Psoas muscle (tissue), 8 donors: Measurements from ENCODE around the gene RNF187. TPM values are rescaled to one million over a fixed set of nuclear protein-coding genes. Genes with fewer than 3 reads are reported as not detected.

Source experiments
- ATAC-seq, 4 donors: fragments of 200-7000 bp; cut with Tn5 transposase; one replicate each; pipeline ENCODE4 v1.9.1; 2020; ENCODE audit warnings: moderate library complexity in 3 of 4, mild to moderate bottlenecking in 2 of 4
- DNase-seq, 2 donors: peaks; one replicate each; pipeline ENCODE4 v3.0.0-alpha.2; 2020
- H3K27ac ChIP-seq: fragments of 200-600 bp; one replicate; pipeline ENCODE4 v1.8.0; 2022
- H3K27me3 ChIP-seq, 3 donors: fragments of 200-600 bp in 1 of 3; one replicate each; pipeline versions ENCODE4 v1.6.1 to v1.8.0; 2013 to 2022; ENCODE audit warnings: low read length in 2 of 3, mild to moderate bottlenecking in 2 of 3, moderate library complexity in 1 of 3; ENCODE audit not compliant: insufficient read depth in 3 of 3
- H3K36me3 ChIP-seq, 2 donors: fragments of 200-600 bp in 1 of 2; one replicate each; pipeline versions ENCODE4 v1.6.1 to v1.8.0; 2013 to 2022; ENCODE audit warnings: low read depth in 1 of 2, mild to moderate bottlenecking in 1 of 2, moderate library complexity in 1 of 2; ENCODE audit not compliant: insufficient read depth in 1 of 2
- H3K4me1 ChIP-seq: fragments of 200-600 bp; one replicate; pipeline ENCODE4 v1.8.0; 2022
- H3K4me3 ChIP-seq: fragments of 200-600 bp; one replicate; pipeline ENCODE4 v1.8.0; 2022; ENCODE audit warnings: mild to moderate bottlenecking
- H3K9me3 ChIP-seq: fragments of 200-600 bp; one replicate; pipeline ENCODE4 v1.8.0; 2022
- WGBS, 3 donors: extraction: QIAGEN DNeasy Blood & Tissue Kit; methylation state at CpG; one replicate each; pipeline versions ENCODE4 v1.1.6 to v1.1.7; 2013; 5-methylcytosine and 5-hydroxymethylcytosine counted together
- intact Hi-C, 2 donors: fragments of 100-400 bp; cut with DNase I; formaldehyde crosslinking; loops; one replicate each; pipeline versions ENCODE4 v1.11.0 to v1.14.2; 2022
- polyA plus RNA-seq, 3 donors: library from polyadenylated mRNA; stranded (reverse); fragments of 200-250 nt; gene quantifications; one replicate each; pipeline ENCODE4 v1.2.3, GENCODE V29; 2013
- total RNA-seq, 4 donors: library from RNA; stranded (reverse); fragmentation: NEBNext Ultra II Directional in 2 of 4; extraction: Animal tissue kit (Norgen Biotek cat#: 25700) in 2 of 4; gene quantifications; one replicate each; pipeline versions ENCODE4 v1.2.1 to v1.2.4, GENCODE V29; 2021 to 2023
- TF ChIP-seq, protein P1 (sequence below): fragments of 200-600 bp; IDR thresholded peaks from one replicate; pipeline ENCODE4 v1.8.0; 2022; ENCODE audit warnings: antibody characterized with exemption
- donor health status: healthy with polysubstance abuse.
- donor health status: DM: no; HTN: no; CAD: no; lungs with moderate emphysema.
- donor health status: Bipolar disorder and iron deficiency.
- donor health status: healthy.
- donor health status: DM: yes; HTN: yes; CAD: no.
- donor health status: DM: no; HTN: no; CAD: no.
- donor health status: DM: no; HTN: no; CAD: no.
- donor health status: DM: yes; HTN: yes; CAD: no.

RNF187 gene
- total and polyA plus RNA-seq, 7 donors = 34.8 to 167 (median 85.2) TPM

DNA sequence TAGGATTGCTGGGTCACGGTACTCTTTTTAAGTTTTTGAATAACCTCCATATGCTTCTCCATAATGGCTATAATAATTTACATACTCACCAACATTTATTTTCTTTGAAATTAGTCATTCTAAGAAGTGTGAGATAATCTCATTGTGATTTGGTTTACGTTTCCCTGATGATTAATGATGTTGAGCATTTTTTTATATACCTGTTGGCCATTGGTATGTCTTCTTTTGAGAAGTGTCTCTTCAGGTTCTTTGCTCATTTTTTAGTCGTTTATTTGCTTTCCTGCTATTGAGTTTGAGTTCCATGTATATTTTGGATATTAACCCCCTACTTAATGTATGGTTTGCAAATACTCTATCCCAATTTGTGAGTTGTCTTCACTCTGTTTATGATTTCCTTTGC, 9.3 kb downstream of the RNF187 start:
- WGBS, 3 donors = 85 to 93% (median 88%) methylated on average over 3 of the region's 3 CpGs
- TF ChIP-seq, protein P1, sequence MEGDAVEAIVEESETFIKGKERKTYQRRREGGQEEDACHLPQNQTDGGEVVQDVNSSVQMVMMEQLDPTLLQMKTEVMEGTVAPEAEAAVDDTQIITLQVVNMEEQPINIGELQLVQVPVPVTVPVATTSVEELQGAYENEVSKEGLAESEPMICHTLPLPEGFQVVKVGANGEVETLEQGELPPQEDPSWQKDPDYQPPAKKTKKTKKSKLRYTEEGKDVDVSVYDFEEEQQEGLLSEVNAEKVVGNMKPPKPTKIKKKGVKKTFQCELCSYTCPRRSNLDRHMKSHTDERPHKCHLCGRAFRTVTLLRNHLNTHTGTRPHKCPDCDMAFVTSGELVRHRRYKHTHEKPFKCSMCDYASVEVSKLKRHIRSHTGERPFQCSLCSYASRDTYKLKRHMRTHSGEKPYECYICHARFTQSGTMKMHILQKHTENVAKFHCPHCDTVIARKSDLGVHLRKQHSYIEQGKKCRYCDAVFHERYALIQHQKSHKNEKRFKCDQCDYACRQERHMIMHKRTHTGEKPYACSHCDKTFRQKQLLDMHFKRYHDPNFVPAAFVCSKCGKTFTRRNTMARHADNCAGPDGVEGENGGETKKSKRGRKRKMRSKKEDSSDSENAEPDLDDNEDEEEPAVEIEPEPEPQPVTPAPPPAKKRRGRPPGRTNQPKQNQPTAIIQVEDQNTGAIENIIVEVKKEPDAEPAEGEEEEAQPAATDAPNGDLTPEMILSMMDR = no peak
- no peaks in the 10 kb centered on the region for H3K27me3 ChIP-seq
- DNase-seq (no peak), ATAC-seq (no peak)
- H3K36me3 ChIP-seq = peaks cover 0 to 38% of the 10 kb centered on the region in 2 donors
- H3K27ac ChIP-seq = no peak overlapping the region
- peaks cover 7% of the 10 kb centered on the region for H3K4me1 ChIP-seq
- H3K9me3 ChIP-seq = no peaks in the 10 kb centered on the region
- H3K4me3 ChIP-seq = no peak overlapping the region
- intact Hi-C loops = loop anchor here in 1 of 2 donors (10.0 kb wide), 1 partner anchor 362 kb away; no protein-coding TSS in a partner anchor

DNA sequence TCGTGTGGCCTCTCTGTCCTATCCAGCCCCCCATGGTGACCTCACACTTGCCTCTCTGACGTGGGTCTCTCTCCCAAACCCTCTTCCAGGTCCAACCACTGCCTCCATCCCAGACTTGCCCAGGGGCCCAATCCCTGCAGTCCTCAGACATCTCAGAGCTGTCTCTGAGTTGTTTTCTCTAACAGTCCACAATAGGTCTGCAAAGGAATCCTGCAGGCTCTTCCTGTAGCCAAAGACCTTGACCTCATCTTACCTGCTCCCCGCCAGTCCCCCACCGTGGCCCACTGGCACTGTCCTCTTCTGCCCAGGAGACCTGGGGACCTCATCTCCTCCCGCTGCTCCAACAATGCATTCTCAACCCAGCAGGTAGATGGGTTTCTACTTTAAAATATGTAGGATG, 10.0 kb downstream of the RNF187 start:
- Histone ChIP-seq H3K9me3 (no peaks in the 10 kb centered on the region), H3K36me3 (peaks cover 0 to 38% of the 10 kb centered on the region in 2 donors), H3K27me3 (no peaks in the 10 kb centered on the region), H3K4me3 (no peak overlapping the region), H3K27ac (no peak overlapping the region), H3K4me1 (peaks cover 7% of the 10 kb centered on the region)
- intact Hi-C loops = loop anchor here in 1 of 2 donors (10.0 kb wide), 1 partner anchor 362 kb away; no protein-coding TSS in a partner anchor
- DNase-seq (no peak), ATAC-seq (no peak)
- 79 to 82% (median 81%) methylated on average over 5 of the region's 5 CpGs for WGBS, 3 donors
- TF ChIP-seq, protein P1 = no peak

DNA sequence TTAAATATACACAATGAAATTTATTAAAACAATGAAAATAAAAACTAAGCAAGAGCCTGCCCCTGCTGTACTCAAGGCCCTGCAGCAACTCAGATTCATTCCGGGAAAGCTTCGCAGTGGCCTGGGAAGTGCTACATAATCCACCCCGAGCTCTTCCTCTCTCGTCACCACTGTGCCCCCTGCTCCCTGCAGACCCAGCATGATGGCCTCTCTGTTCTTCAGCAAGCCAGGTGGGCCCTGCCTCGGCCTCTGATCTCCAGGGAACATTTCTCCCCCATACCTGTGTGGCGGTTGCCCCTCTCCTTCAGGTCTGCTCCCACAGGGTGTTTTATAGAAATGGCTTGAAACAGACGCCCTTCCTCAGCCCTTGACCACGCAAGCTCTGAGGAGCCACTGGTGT, 10.6 kb downstream of the RNF187 start:
- WGBS, 3 donors = 87 to 95% (median 92%) methylated on average over 8 of the region's 8 CpGs
- no peaks in the 10 kb centered on the region for H3K9me3 ChIP-seq

DNA sequence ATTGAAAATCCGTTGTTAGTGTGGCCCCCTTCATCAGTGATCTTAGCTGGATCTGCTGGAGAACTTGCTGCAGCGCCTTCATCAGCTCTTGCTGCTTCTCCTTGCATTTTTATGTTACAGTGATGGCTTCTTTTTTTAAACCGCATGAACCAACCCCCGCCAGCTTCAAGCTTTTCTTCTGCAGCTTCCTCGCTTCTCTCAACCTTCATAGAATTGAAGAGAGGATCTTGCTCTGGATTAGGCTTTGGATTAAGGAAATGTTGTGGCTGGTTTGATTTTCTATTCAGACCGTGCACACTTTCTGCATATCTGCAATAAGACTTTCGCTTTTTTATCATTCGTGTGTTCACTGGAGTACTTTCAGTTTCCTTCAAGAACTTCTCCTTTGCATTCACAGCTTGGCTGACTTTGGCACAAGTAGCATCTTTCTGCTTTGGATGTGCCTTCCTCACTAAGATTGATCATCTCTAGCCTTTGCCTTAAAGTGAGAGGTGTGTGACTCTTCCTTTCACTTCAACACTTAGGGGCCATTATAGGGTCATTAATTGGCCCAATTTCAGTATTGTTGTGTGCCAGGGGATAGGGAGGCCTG, 13.1 kb downstream of the RNF187 start:
- peaks cover 0 to 10% of the 10 kb centered on the region in 2 donors for H3K36me3 ChIP-seq
- TF ChIP-seq, protein P1 = no peak
- no peak for DNase-seq
- H3K27me3 ChIP-seq = no peaks in the 10 kb centered on the region
- no peak overlapping the region for H3K27ac ChIP-seq
- no peak overlapping the region for H3K4me3 ChIP-seq
- 85 to 92% (median 87%) methylated on average over 8 of the region's 8 CpGs for WGBS, 3 donors
- ATAC-seq = no peak
- no peaks in the 10 kb centered on the region for H3K9me3 ChIP-seq
- intact Hi-C loops = no loop called here
- H3K4me1 ChIP-seq = peaks cover 7% of the 10 kb centered on the region

More for the DNA sequence above, 10.6 kb downstream of the RNF187 start:
- Histone ChIP-seq H3K27ac (no peak overlapping the region), H3K36me3 (peaks cover 0 to 34% of the 10 kb centered on the region in 2 donors), H3K4me3 (no peak overlapping the region), H3K27me3 (no peaks in the 10 kb centered on the region), H3K4me1 (peaks cover 7% of the 10 kb centered on the region)
- DNase-seq (no peak), ATAC-seq (no peak)
- TF ChIP-seq, protein P1 = no peak
- intact Hi-C loops = loop anchor here in 1 of 2 donors (10.0 kb wide), 1 partner anchor 363 kb away; no protein-coding TSS in a partner anchor
